Endodermal cell (in vitro differentiated cells): ENCODE measurements around the gene PSMB11. TPM values are rescaled to one million over a fixed set of nuclear protein-coding genes. Genes with fewer than 3 reads are reported as not detected.

Experiments
- DNase-seq: peaks from one replicate; pipeline ENCODE4 v3.0.0-alpha.2; 2017
- H3K27ac ChIP-seq: 2 replicates; pipeline ENCODE4 v1.5.1; 2013; ENCODE audit warnings: mild to moderate bottlenecking, low read depth, low read length, moderate library complexity
- H3K27me3 ChIP-seq: 2 replicates; pipeline ENCODE4 v1.6.1; 2013; ENCODE audit warnings: mild to moderate bottlenecking, low read length, moderate library complexity; ENCODE audit not compliant: insufficient read depth, control insufficient read depth, poor library complexity, severe bottlenecking
- H3K36me3 ChIP-seq: 2 replicates; pipeline ENCODE4 v1.7.0; 2013; ENCODE audit warnings: mild to moderate bottlenecking, low read length, moderate library complexity; ENCODE audit not compliant: control insufficient read depth, insufficient read depth
- H3K4me1 ChIP-seq: one replicate; pipeline ENCODE4 v1.7.0; 2013; ENCODE audit warnings: low read length; ENCODE audit not compliant: control insufficient read depth, insufficient read depth
- H3K4me3 ChIP-seq: 2 replicates; pipeline ENCODE4 v1.5.1; 2013; ENCODE audit warnings: mild to moderate bottlenecking, low read length, moderate library complexity
- H3K9ac ChIP-seq: 2 replicates; pipeline ENCODE4 v1.6.1; 2013; ENCODE audit warnings: mild to moderate bottlenecking, low read length, moderate library complexity; ENCODE audit not compliant: poor library complexity, severe bottlenecking; ENCODE audit errors: extremely low read depth
- H3K9me3 ChIP-seq: 2 replicates; pipeline ENCODE4 v1.6.1; 2013; ENCODE audit warnings: mild to moderate bottlenecking, low read length, moderate library complexity; ENCODE audit not compliant: control insufficient read depth
- H3K27ac Mint-ChIP-seq: 2 replicates; pipeline ENCODE4 v1.8.0; 2020; ENCODE audit warnings: mixed read lengths
- H3K27me3 Mint-ChIP-seq: 2 replicates; pipeline ENCODE4 v1.8.0; 2021; ENCODE audit warnings: mild to moderate bottlenecking, mixed read lengths; ENCODE audit not compliant: insufficient read depth
- H3K36me3 Mint-ChIP-seq: 2 replicates; pipeline ENCODE4 v1.8.0; 2020; ENCODE audit warnings: low read depth, mixed read lengths
- H3K4me1 Mint-ChIP-seq: 2 replicates; pipeline ENCODE4 v1.8.0; 2020; ENCODE audit warnings: mixed read lengths
- H3K4me3 Mint-ChIP-seq: 2 replicates; pipeline ENCODE4 v1.8.0; 2020; ENCODE audit warnings: mild to moderate bottlenecking, moderate library complexity, mixed read lengths
- H3K9me3 Mint-ChIP-seq: 2 replicates; pipeline ENCODE4 v1.8.0; 2020; ENCODE audit warnings: mild to moderate bottlenecking, mixed read lengths
- CTCF ChIP-seq: fragments of 200-600 bp; sonication (generic); conservative IDR thresholded peaks from 2 replicates; pipeline ENCODE4 v1.5.0; 2021; ENCODE audit warnings: antibody characterized with exemption, mild to moderate bottlenecking
- WGBS, 2 experiments: methylation state at CpG; one replicate each; pipeline versions ENCODE4 v1.1.5 to v1.1.7; 2013; ENCODE audit warnings: missing lambda C conversion rate in 2 of 2, mixed read lengths in 1 of 2; ENCODE audit not compliant: insufficient coverage in 1 of 2, insufficient read length in 1 of 2; 5-methylcytosine and 5-hydroxymethylcytosine counted together
- total RNA-seq, 2 donors: library from RNA; stranded (reverse); fragmentation: NEBNext Ultra II Directional in 1 of 2; extraction: Animal tissue kit (Norgen Biotek cat#: 25700) in 1 of 2; gene quantifications; 2 replicates in 1 of 2; 3 replicates in 1 of 2; pipeline ENCODE4 v1.2.1, GENCODE V29; 2021

Gene PSMB11
- total RNA-seq, 2 donors from 2014 or later, result not detected

- no peak overlapping the region for H3K27ac ChIP-seq
- Mint-ChIP-seq H3K27ac (no peak overlapping the region), H3K4me1 (peaks cover 22% of the 10 kb centered on the region), H3K4me3 (no peak overlapping the region), H3K27me3 (no peaks in the 10 kb centered on the region), H3K36me3 (peaks cover 56% of the 10 kb centered on the region), H3K9me3 (no peaks in the 10 kb centered on the region)
- TF ChIP-seq CTCF, result no peak
- H3K27me3 ChIP-seq, result no peaks in the 10 kb centered on the region
- no peak overlapping the region for H3K9ac ChIP-seq
- no peaks in the 10 kb centered on the region for H3K4me1 ChIP-seq
- peaks cover 53% of the 10 kb centered on the region for H3K36me3 ChIP-seq
- 96 to 98% methylated on average over 4 of the region's 4 CpGs for WGBS, 2 experiments
- no peak for DNase-seq
- no peak overlapping the region for H3K4me3 ChIP-seq
- peaks cover 4% of the 10 kb centered on the region for H3K9me3 ChIP-seq
Measured at GRCh38 chr14:23030936-23031335, 11.1 kb upstream of the PSMB11 start.

GRCh38 chr14:23033251-23033727 lies 8.7 kb upstream of the PSMB11 start:
- Histone ChIP-seq H3K9ac (no peak overlapping the region), H3K4me3 (peak overlapping the region; percentile 97)

DNA sequence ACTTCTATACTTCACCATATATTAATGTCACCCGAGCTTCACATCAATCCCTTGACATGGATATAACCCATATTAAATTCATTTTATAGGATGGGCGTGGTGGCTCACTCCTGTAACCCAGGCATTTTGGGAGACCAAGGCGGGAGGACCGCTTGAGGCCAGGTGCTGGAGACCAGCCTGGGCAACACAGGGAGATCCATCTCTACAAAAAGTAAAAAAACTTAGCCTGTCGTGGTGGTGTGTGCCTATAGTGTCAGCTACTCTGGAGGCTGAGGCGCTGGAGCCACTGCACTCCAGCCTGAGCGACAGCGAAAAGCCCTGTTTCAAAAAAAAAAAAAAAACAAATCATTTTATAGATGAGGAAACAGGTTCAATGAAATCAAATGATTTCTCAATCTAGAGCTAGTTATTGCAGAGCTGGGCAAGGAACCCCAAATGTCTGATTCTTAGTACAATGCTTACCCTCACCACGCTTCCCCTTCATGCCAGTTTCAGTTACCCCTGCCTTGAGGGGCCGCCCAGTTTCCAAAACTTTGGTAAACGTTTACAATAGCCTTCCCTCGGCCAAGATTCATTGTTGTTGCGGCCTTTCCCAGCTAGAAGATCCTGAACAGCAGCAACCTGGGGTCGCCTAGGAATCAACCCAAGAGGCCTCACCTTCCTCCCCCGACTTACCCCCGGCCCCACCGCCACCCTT lies 8.1 kb upstream of the PSMB11 start:
- Mint-ChIP-seq H3K4me1 (peaks cover 18% of the 10 kb centered on the region), H3K4me3 (peak overlapping the region; percentile 88), H3K27me3 (no peaks in the 10 kb centered on the region), H3K36me3 (peaks cover 38% of the 10 kb centered on the region), H3K27ac (peak overlapping the region; percentile 98), H3K9me3 (no peaks in the 10 kb centered on the region)
- Histone ChIP-seq H3K9ac (peak overlapping the region; percentile 98), H3K27ac (peak overlapping the region; percentile 95), H3K4me1 (no peaks in the 10 kb centered on the region), H3K36me3 (peaks cover 38% of the 10 kb centered on the region), H3K4me3 (peak overlapping the region; percentile 97), H3K27me3 (no peaks in the 10 kb centered on the region), H3K9me3 (peaks cover 4% of the 10 kb centered on the region)
- DNase-seq, result peak; percentile 26
- TF ChIP-seq CTCF, result no peak
- WGBS, 2 experiments, result 36 to 44% methylated on average over 7 to 17 of the region's 17 CpGs

More at GRCh38 chr14:23033251-23033727, 8.7 kb upstream of the PSMB11 start:
- no peak for DNase-seq
- H3K9me3 ChIP-seq, result peaks cover 4% of the 10 kb centered on the region
- Mint-ChIP-seq H3K27me3 (no peaks in the 10 kb centered on the region), H3K27ac (peak overlapping the region; percentile 98), H3K9me3 (no peaks in the 10 kb centered on the region), H3K4me3 (peak overlapping the region; percentile 88), H3K36me3 (peaks cover 42% of the 10 kb centered on the region), H3K4me1 (peaks cover 16% of the 10 kb centered on the region)
- no peaks in the 10 kb centered on the region for H3K4me1 ChIP-seq
- no peak overlapping the region for H3K27ac ChIP-seq
- peaks cover 44% of the 10 kb centered on the region for H3K36me3 ChIP-seq
- no peak for TF ChIP-seq CTCF
- WGBS, 2 experiments, result 94 to 96% methylated on average over 10 of the region's 10 CpGs
- no peaks in the 10 kb centered on the region for H3K27me3 ChIP-seq
